ENCODE results near the gene DUSP3.
"Not testable (repeated sequence)": the region's sequence is repeated elsewhere in the genome, so short reads cannot be mapped to it uniquely, and the experiment has no call there.

Gene DUSP3

DNA sequence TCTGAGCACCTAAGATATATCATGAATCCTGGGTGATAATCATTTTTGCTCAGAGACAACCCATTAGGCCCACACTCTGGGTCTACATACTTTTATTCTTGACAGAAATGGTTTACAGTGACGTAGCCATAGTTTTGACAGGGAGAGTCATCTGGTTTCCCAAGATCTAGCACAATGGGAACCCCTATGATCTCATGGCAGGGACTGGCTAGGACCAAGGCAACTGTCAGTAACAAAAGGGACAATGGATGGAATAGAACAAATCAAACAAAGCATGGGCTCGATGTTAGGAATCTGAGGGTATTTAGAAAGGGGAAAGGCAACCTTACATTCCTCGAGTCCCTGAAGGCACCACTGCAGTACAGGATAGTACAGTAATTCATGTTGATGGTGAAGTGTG, 22.0 kb upstream of the DUSP3 start:
- no peak for DNase-seq

GRCh38 chr17:43799047-43799446, 20.3 kb upstream of the DUSP3 start:
- DNase-seq: no peak

DNA sequence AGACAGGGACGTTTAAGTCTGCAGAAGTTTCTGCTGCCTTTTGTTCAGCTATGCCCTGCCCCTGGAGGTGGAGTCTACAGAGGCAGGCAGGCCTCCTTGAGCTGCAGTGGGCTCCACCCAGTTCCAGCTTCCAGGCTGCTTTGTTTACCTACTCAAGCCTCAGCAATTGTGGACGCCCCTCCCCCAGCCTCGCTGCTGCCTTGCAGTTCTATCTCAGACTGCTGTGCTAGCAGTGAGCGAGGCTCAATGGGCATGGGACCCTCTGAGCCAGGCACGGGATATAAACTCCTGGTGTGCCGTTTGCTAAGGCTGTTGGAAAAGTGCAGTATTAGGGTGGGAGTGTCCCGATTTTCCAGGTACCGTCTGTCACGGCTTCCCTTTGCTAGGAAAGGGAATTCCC, 19.2 kb upstream of the DUSP3 start:
- not testable (repeated sequence) for DNase-seq

DNA sequence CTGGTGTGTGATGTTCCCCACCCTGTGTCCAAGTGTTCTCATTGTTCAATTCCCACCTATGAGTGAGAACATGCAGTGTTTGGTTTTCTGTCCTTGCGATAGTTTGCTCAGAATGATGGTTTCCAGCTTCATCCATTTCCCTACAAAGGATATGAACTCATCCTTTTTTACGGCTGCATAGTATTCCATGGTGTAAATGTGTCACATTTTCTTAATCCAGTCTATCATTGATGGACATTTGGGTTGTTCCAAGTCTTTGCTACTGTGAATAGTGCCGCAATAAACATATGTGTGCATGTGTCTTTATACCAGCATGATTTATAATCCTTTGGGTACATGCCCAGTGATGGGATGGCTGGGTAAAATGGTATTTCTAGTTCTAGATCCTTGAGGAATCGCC, 13.9 kb upstream of the DUSP3 start:
- not testable (repeated sequence) for DNase-seq

GRCh38 chr17:43791589-43791988, 12.8 kb upstream of the DUSP3 start:
- DNase-seq: peak; percentile 53

- no peak for DNase-seq
Observed at GRCh38 chr17:43790311-43790940, 11.6 kb upstream of the DUSP3 start.

- DNase-seq: no peak
Observed at GRCh38 chr17:43789482-43789881, 10.7 kb upstream of the DUSP3 start.

DNA sequence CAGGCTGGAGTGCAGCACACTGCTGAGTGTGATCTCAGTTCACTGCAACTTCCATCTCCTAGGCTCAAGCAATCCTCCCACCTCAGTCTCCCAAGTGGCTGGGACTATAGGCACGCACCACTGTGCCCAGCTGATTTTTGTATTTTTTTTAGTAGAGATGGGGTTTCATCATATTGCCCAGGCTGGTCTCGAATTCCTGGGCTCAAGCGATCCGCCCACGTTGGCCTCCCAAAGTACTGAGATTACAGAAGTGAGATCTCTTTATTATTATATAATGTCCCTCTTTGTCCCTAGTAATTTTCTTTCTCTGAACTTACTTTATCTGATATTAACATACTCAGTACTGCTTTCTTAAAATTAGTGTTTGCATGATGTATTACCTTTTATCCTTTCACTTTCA, 9.8 kb upstream of the DUSP3 start:
- DNase-seq: no peak

DNA sequence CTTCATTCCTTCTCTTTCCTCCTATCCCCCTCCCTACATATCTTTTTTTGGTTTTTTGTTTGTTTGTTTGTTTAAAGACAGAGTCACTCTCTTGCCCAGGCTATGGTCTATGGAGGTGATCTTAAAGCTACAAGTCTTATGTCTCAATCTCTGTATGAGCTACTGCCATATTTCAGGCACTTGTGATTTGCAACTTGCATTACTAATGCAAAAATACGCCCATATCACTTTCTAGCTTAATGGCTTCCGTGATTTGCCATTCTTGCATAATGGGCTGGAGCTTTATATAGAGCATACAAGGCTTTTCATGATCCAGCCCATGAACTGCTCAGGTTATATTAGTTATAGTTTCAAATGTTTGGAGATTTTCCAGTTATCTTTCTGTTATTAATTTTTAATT, 9.0 kb upstream of the DUSP3 start:
- DNase-seq: no peak

DNA sequence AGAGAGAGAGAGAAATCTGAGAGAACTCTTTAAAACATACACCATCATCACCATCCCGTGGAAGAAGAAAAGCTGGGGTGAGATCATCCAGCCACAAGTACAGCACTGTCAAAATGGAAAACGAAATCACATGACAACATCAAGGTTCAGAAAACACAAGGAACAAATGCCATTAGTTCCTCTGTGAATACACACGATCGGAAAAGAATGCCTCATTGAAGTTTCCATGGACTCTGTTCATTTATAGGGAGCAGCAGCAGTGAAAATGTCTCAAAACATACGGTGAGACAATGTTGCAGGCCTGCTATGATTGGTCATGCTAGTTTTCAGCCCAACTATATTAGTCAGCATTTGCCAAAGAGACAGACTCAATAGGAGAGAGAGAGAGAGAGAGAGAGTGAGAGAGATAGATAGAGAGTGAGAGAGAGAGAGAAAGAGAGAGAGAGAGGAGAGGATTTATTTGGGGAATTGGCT, 5.9 kb upstream of the DUSP3 start:
- peak; percentile 63 for DNase-seq

- DNase-seq: peak; percentile 71
Observed at GRCh38 chr17:43784068-43784467, 5.3 kb upstream of the DUSP3 start.

- no peak for DNase-seq
Observed at GRCh38 chr17:43782913-43783680, 4.3 kb upstream of the DUSP3 start.

GRCh38 chr17:43780135-43780534, 1.4 kb upstream of the DUSP3 start, which contains the start of gene CFAP97D1:
Gene CFAP97D1 (plus strand): TSS chr17:43780435. CDS start chr17:43780463, 28 bp downstream.
- no peak for DNase-seq

- DNase-seq: peak; percentile 42
Observed at GRCh38 chr17:43779145-43780125, 658 bp upstream of the DUSP3 start.

- no peak for DNase-seq
Observed at GRCh38 chr17:43774304-43775250, 4.2 kb downstream of the DUSP3 start.

DNA sequence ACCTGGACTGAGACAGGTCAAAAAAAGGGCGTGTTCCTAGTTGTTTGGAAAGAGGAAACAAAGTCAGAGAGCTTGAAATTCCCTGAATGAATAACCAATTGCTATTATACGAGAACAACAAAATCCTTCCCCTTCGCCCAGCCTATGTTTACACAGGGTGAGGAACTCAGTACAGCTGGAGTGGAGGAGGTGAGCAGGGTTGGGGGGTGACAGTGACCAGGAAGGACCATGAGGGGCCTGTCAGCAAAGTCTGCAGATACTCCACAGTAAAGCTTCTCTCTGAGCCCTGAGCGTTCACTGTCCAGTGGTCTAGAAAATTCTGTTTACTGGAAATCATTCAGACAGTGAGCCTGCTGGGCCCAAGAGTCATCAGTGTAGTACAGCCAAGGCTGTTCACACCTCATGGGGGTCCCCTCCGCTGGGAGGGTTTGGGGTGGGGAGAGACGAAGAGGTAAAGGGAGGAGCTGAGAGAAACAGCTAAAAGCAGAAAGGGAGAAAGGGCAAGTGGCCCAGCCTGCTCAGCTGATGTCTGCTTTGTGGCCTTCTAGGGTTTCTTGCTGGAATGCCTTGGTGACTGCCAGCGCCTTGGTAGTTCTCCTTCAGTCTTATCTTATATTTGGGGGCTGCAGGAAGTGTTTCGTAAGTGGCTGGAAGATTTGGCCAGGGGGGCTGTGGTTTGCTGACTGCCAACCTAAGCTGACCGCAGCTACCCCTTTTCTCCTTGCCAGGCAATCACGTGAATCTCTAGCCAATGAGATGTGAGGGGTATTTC, 5.7 kb downstream of the DUSP3 start:
- no peak for DNase-seq

- no peak for DNase-seq
Observed at GRCh38 chr17:43771463-43771862, 7.3 kb downstream of the DUSP3 start.

DNA sequence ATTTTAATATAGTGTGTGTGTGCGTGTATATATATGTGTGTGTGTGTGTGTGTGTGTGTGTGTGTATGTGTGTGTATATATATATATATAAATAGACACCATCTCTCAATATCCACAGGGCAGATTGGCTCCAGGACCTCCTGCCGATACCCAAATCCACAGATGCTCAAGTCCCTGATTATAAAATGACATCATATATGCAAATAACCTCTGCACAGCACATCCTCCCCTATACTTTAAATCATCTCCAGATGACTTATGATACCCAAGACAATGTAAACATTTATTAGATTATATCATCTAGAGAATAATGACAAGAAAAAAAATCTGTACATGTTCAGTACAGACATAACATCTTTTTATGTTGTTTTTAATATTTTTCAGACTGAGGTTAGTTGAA, 7.8 kb downstream of the DUSP3 start:
- DNase-seq: no peak

GRCh38 chr17:43769859-43770258, 8.9 kb downstream of the DUSP3 start:
- no peak for DNase-seq

DNA sequence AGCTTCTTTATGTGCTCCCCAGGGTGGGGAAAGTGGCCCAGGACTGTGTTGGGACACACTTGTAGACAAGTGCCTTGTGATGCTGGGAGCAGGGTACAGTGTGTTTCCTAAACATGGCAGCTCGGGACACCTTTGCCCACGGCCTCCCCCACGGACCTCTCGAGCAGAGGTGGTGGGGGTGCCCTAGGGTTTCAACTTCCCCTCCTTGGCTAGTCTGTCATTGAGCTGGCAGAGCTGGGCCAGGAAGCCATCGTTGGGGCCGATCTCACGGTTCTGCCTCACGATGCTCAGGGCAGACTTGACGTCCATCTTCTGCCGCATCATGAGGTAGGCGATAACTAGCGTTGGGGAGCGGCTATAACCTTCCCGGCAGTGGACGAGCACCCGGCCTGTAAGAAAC, 9.4 kb downstream of the DUSP3 start:
- DNase-seq: no peak

GRCh38 chr17:43768943-43769342, 9.8 kb downstream of the DUSP3 start:
- DNase-seq: no peak
